GDM1 (cell line): ENCODE data around the gene MAOA.

ENCODE experiments used
- DNase-seq: peaks from one replicate; lab custom pipeline; 2025; lab: John Stamatoyannopoulos, UW

MAOA gene

DNA sequence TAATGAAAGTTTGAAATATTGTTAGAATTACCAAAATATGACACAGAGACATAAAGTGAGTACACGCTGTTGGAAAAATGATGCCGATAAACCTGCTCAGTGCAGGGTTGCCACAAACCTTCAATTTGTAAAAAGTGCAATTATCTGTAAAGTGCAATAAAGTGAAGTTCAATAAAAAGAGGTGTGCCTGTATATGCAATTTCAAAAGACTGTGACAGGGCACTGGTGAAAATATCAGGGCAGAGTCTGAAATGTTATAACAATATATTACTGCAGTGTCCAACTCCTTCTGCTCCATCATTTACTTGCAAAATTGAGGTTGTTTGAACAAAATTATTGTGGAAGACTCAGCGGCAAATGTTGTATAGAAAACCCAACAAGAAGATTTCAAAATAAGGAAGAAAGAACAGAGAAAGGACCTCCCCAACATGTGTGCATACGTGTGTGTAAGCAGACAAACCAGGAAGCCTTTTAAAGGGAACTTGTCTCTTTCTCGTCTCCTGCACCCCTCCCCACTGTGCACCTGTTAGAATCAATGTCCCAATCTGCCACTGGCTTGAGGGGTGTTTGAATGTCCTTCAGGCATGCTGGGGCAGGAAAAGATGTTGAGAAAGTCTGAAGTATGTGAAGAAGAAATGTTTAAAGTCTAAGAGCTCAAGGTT, 130.0 kb downstream of the MAOA start:
- DNase-seq = no peak
